H54 (cell line): ENCODE results near the gene RPS19.

ENCODE experiments used
- DNase-seq: peaks from one replicate; pipeline ENCODE4 v3.0.0; 2011; ENCODE audit warnings: low spot score, mixed read lengths; ENCODE audit not compliant: insufficient read length
- FAIRE-seq: peaks from 3 replicates; lab custom pipeline; 2011; peaks lifted over from hg19 to GRCh38; lab: Jason Lieb, UNC
- POLR2A ChIP-seq: IDR thresholded peaks from 2 replicates; pipeline ENCODE4 v1.6.1; 2011; ENCODE audit warnings: low read depth, mild to moderate bottlenecking, low read length

RPS19 gene

DNA sequence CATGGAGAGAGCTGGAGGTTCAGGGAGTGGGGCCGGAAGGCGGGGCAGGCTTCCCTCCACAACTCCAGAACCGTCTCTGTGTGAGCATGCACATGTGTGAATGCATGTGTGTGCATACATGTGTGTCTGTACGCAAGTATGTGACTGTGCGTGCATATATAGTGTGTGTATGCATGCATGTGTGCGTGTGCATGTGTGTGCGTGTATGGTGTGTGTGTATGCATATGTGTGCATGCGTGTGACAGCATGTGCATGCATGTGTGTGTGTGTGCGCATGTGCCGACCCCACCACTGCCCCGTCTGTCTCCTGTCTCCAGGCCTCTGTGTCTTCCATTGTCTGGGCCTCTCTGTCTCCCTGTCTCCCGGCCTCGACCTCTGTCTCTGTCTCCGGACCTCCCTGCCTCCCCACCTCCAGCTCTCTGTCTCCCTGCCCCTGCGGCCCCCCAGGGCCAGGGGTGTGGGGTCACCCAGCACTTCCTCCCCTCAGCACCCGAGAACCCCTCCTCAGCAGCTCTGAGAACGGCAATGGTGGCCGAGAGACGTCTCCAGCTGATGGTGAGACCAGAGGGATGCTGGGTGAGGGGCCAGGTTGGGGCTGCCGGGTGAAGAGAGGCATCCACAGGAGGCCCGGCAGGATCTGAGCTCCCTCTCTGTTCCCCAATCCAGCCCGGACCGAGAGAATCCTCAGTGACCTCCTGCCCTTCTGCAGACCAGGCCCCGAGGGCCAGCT lies 45.4 kb downstream of the RPS19 start:
- no peak for DNase-seq
- no peak for TF ChIP-seq POLR2A
- no peak for FAIRE-seq

DNA sequence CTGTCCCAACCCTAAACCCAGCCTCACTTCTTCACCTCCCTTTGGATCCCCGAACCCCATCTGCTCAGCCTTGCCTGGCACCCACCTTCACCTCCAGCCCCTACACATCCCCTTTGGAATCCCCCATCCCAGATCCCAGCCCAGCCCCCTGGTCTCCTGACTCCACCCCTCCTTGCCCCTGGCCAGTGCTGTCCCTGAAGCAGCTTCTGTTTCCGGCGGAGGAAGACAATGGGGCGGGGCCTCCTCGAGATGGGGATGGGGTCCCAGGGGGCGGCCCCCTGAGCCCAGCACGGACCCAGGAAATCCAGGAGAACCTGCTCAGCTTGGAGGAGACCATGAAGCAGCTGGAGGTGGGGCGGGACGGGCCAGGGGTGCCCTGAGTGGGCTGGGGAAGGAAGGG lies 46.2 kb downstream of the RPS19 start:
- TF ChIP-seq POLR2A: no peak
- FAIRE-seq (no peak), DNase-seq (no peak)

DNA sequence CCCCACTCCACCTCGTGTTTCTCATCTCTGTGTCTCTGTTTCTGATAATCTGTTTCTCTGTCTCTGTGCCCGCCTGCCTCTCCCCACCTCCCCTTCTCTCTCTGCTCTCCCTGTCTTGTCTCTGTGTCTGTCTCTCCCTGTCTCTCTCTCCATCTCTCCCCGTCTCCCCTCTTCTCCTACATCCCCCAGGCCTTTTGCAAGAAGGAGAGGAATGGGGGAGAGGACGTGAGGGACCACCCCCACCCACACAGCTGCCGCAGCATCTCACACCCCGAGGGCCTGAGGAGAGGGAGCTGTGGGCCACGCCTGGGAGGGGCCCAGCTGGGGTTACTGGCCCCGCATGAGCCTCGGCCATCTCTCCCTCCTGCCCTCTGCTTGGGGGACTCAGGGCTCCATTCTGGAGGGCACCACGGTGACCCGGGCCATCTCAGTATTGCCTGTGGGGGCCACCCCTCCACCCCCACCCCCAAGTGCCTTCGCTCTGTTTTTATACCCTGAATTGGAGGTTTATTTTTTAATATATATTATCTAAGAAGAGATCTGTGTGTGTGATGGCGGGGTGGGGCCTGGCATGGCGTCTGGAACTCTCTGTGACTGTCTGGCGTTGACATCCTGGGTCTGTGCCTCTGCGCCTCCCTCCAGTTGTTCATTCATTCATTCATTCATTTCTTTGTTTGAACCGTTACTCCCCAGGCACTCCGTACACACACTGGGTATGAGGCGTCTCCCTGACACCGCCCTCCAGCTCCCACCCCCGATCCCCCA lies 47.0 kb downstream of the RPS19 start:
- DNase-seq (no peak), FAIRE-seq (no peak)
- TF ChIP-seq POLR2A: no peak

DNA sequence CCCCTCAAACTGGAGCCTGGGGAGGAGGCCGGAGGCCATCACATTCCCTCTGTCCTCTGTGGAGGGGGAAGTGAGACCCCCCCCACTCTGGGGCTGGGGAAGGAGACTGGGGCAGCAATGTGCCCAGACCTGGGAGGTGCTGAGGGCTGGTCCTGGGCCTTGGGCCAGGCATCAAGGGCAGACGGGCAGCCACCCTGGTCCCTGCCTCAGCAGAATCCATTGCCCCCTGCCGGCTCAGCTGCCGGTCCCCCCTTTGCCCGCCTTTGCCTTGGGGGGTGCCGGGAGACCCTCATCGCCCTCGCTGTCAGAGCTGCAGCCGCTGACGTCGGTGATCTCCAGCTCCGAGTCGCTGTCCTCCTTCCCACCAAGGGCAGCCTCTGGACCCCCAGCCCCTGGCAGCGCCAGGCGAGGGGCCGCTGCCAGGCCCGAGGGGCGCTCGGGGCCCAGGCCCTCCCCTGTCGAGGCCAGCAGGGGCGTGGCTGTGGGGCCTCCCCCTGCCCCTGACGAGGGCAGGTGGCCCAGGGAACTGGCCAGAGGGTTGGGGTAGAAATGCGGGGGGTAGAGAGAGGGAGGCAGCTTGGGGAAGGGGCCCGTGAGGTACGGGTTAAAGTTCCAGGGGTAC lies 48.0 kb downstream of the RPS19 start:
- DNase-seq: no peak
- FAIRE-seq: no peak
- no peak for TF ChIP-seq POLR2A

DNA sequence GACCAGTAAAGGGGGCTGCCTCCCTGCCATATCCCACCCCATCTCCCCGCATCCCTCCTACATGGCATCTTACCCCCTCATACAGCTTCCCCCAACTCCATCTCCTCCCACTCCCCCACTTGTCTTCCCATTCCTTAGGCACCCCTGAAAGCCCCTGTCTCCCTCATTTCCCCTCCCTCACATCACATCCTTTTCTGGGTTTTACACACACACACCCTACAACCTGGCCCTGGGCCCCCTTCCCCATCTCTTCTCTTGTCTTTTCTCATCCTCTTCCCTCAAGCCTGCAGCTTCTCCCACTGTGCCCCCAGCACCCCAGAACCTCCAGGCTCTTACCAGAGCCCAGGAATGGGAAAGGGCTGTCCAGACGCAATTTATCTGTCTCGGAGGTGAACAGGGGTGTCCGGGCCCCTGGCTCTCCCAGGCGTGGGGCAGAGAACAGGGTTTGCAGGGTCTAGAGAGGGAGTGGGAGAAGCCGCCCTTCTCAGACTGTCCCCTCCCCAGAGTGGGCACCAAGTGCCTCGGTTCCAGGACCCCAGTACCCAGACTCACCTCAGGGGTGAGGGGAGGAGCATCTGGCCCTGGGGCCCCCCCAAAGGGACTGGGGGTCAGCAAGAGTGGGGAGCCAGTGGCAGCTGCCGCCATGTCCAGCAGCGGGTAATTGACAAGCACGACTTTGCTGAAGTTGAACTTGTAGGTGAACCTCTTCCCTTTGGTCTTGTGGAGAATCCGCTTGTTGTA lies 48.8 kb downstream of the RPS19 start:
- no peak for TF ChIP-seq POLR2A
- FAIRE-seq (no peak), DNase-seq (no peak)

DNA sequence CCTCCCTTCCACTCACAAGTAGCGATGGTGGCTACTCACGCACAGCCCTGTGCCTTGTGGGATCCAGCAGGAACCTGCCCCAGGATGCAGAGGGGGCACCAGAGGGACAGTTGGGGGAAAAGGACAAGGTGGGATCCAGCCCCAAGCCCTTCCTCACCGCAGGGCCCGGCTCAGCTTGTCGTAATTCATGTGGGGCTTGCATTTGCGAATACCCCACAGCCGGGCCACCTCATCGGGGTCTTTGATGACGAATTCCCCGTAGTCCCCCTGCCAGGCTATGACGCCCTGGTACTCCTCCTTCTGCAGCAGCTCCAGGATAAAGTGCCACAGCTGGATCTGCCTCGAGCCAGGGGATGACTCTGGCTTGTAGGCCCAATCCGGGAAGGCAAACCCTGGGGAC lies 49.7 kb downstream of the RPS19 start:
- no peak for DNase-seq
- FAIRE-seq: no peak
- TF ChIP-seq POLR2A: no peak

DNA sequence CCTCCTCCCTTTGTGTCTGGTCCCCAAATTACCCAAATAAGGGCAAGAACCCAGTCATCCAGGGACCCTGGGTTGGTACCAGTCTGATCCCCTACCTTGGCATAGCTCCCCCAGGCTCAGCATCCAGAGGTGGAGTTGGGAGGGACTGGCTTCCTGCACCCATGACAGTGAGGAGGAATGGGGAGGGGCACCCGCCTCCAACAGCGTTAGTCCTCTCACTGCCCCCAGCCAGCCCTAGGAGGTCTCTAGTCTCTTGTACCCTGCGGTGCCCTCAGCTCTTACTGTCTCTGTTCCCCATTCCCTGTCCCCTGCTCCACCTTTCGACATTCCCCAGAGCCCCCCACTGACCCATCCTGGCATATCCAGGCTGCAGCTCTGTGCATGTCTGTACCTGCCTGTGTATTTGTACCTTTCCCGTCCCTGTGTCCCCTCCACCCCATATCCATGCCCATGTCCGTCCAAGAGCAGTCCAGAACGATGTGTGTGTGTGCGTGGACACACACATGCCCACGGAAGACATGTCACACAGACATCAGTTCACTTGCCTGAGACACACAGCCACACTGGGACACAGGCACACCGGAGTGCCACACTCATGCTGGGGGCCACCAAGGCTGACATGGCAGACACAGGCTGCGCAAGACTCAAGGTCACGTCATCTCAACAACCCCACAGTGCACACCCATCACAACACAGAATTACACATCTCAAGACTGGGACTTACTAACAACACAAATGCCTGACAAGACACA lies 50.4 kb downstream of the RPS19 start:
- TF ChIP-seq POLR2A: no peak
- FAIRE-seq (no peak), DNase-seq (no peak)

DNA sequence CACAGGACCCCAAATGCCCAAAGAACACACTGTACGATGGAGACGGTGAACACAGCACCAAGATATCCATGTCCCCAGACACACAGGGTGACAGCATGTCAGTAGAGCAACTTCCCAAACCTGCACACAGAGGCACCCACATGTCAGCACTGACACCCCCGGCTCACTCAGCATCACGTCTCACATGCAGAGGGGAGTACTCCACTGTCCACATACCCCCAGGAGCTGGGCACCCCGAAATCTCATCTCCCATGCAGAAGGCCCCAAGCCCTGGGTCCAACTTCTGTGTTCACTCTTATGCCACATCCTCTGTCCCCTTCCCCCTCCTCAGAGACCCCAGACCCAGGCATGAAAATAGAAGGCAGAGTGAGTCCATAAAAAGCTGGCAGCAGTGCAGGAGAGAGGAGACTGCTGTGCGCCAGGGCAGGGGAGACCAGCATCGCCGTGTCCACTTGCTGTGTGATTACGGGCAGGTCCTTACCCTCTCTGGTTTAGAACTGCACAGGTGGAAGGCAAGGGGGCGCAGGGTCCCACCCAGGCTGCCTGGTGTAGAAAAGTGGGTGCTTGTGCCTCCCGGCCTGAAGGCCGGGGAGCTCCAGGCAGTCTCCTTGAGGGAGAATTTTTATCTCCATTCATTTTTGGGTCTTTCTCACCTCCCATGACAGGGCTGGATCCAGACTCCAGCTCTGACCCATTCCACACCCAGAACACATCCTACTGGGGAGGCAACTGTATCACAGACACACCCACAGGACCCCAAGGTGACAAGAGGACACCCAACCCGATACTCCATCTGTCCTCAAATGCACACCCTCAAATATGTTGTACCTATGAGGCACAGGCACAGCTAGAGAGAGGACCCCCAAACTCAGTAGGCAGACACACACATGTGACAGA lies 51.2 kb downstream of the RPS19 start:
- DNase-seq: no peak
- FAIRE-seq: no peak
- TF ChIP-seq POLR2A: no peak

DNA sequence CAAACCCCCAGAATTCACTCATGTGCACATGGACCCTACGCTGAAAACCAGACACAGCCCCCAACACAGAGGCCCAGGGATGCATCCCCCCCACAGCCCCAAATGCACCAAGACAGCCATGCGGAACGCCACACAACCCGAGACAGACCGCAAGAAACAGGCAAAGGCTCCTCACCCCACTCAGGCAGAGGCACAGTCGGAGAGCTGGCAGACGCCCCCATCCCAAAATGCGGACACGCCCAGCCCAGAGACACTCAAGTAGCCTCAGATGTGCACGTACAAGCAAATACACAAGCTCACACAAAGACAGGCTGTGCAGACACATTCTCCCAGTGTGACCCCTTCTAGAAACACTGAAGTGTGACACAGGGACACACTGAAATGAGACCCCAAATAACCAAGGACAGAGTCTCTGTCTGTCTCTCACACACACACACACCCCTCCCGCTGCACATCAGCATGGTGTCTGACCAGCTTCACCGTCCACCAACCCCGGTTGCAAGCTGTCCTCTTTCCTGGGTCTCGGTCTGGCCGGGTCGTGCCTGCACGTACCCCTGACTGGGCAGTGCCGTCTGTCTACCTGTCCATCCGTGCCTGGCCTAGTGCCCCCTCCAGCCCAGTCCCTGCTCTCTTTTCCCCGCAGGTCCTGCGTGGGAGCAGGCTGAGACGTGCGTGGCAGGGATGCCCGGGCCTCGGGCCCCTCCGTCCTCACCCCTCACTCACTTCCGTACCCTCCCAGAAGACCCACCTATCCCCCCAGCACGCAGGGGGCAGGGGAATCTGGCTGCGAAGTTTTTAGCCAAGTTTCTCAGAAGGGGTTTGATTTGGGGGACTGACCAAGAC lies 52.1 kb downstream of the RPS19 start:
- no peak for TF ChIP-seq POLR2A
- DNase-seq: no peak
- no peak for FAIRE-seq

DNA sequence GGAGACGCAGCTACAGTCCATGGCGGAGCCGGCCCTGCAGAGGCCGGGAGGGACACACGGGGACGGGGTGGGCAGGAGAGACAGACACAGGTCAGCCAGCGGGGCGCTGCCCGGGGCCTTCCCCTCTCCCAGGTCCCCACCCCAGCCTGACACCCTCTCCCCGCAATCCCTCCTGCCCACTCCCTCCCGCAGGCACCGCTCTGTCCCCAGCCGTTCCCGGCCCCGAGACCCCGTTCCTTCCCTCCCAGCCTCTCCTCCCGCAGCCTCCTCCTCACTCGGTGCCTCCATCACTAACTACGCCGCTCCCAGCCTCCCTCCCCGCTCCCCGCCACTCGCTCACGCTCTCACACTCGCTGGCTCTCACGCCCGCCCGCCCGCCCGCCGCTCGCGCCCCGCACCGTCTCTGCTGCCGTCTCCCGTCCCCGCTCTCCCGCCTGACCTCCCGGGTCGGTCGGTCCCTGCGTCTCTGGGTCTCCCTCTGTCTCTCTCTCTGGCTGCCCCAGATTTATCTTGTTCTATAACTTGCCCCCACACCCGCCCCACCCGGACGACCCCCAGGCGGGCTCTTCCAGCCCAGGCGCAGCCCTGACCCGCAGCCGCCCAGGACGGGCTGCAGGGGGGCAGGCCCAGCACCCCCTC lies 53.0 kb downstream of the RPS19 start:
- DNase-seq: no peak
- FAIRE-seq: no peak
- no peak for TF ChIP-seq POLR2A
